GM19463 (cell line): ENCODE results near the gene MTFP1.
"Not testable (repeated sequence)": the region's sequence is repeated elsewhere in the genome, so short reads cannot be mapped to it uniquely, and the experiment has no call there.

Experiments used
- ATAC-seq: cut with Tn5 transposase; IDR thresholded peaks from one replicate; pipeline ENCODE4 v1.9.1; 2021; ENCODE audit warnings: mild to moderate bottlenecking, moderate library complexity; ENCODE audit not compliant: unreplicated experiment

Gene MTFP1

GRCh38 chr22:30401024-30401423 lies 24.5 kb upstream of the MTFP1 start:
- not testable (repeated sequence) for ATAC-seq

GRCh38 chr22:30402028-30402765 lies 23.4 kb upstream of the MTFP1 start:
- ATAC-seq, result no peak

GRCh38 chr22:30402766-30403104 lies 22.8 kb upstream of the MTFP1 start:
- ATAC-seq, result not testable (repeated sequence)

- ATAC-seq, result no peak
Observed at GRCh38 chr22:30404307-30404706, 21.3 kb upstream of the MTFP1 start.

GRCh38 chr22:30405731-30406130 lies 19.8 kb upstream of the MTFP1 start:
- ATAC-seq, result no peak

GRCh38 chr22:30406400-30406799 lies 19.2 kb upstream of the MTFP1 start:
- no peak for ATAC-seq

GRCh38 chr22:30408388-30409102 lies 17.0 kb upstream of the MTFP1 start:
- no peak for ATAC-seq

GRCh38 chr22:30411780-30412179 lies 13.8 kb upstream of the MTFP1 start:
- ATAC-seq, result no peak

GRCh38 chr22:30413001-30413400 lies 12.6 kb upstream of the MTFP1 start:
- ATAC-seq, result no peak

- no peak for ATAC-seq
Observed at GRCh38 chr22:30413745-30414524, 11.6 kb upstream of the MTFP1 start.

- ATAC-seq, result no peak
Observed at GRCh38 chr22:30414525-30415047, 11.0 kb upstream of the MTFP1 start.

GRCh38 chr22:30416403-30416802 lies 9.2 kb upstream of the MTFP1 start:
- no peak for ATAC-seq

- no peak for ATAC-seq
Observed at GRCh38 chr22:30416837-30417236, 8.7 kb upstream of the MTFP1 start.

GRCh38 chr22:30420347-30421125 lies 5.0 kb upstream of the MTFP1 start:
- no peak for ATAC-seq

- no peak for ATAC-seq
Observed at GRCh38 chr22:30421695-30422480, 3.7 kb upstream of the MTFP1 start.

- no peak for ATAC-seq
Observed at GRCh38 chr22:30422481-30423300, 2.9 kb upstream of the MTFP1 start.

GRCh38 chr22:30423301-30423958 lies 2.1 kb upstream of the MTFP1 start:
- peak; percentile 20 for ATAC-seq

- ATAC-seq, result peak; percentile 83
Observed at GRCh38 chr22:30423959-30424533, 1.5 kb upstream of the MTFP1 start.
